Liver (tissue), 9 donors: ENCODE measurements around the gene MYLK2. TPM values are rescaled to one million over a fixed set of nuclear protein-coding genes. Genes with fewer than 3 reads are reported as not detected.

ENCODE experiments used
- DNase-seq: peaks from one replicate; pipeline ENCODE4 v3.0.0-alpha.2; 2017; ENCODE audit warnings: low spot score
- H3K27ac ChIP-seq, 2 donors: one replicate each; pipeline ENCODE4 v1.7.0; 2013; ENCODE audit warnings: inconsistent platforms in 2 of 2, low read length in 2 of 2, control low read depth in 1 of 2, low read depth in 1 of 2, mild to moderate bottlenecking in 1 of 2
- H3K27me3 ChIP-seq, 4 donors: one replicate each; pipeline versions ENCODE4 v1.6.1 to v1.7.0; 2013; ENCODE audit warnings: low read length in 3 of 4, inconsistent platforms in 1 of 4, mild to moderate bottlenecking in 1 of 4, moderate library complexity in 1 of 4; ENCODE audit not compliant: control insufficient read depth in 4 of 4, insufficient read depth in 4 of 4
- H3K36me3 ChIP-seq, 4 donors: one replicate each; pipeline versions ENCODE4 v1.6.1 to v1.7.0; 2013; ENCODE audit warnings: low read length in 3 of 4, mild to moderate bottlenecking in 3 of 4, low read depth in 1 of 4, moderate library complexity in 1 of 4; ENCODE audit not compliant: control insufficient read depth in 4 of 4, insufficient read depth in 3 of 4
- H3K4me1 ChIP-seq, 4 donors: one replicate each; pipeline versions ENCODE4 v1.6.1 to v1.7.0; 2013; ENCODE audit warnings: low read length in 3 of 4, mild to moderate bottlenecking in 3 of 4, moderate library complexity in 1 of 4; ENCODE audit not compliant: control insufficient read depth in 4 of 4, insufficient read depth in 4 of 4
- H3K4me3 ChIP-seq, 3 donors: one replicate each; pipeline versions ENCODE4 v1.6.1 to v1.7.0; 2013; ENCODE audit warnings: low read length in 3 of 3, control low read depth in 1 of 3, low read depth in 1 of 3, mild to moderate bottlenecking in 1 of 3
- H3K9ac ChIP-seq, 2 donors: one replicate each; pipeline ENCODE4 v1.7.0; 2013; ENCODE audit warnings: low read length in 2 of 2, mild to moderate bottlenecking in 2 of 2, moderate library complexity in 2 of 2, control low read depth in 1 of 2, low read depth in 1 of 2
- H3K9me3 ChIP-seq, 4 donors: one replicate each; pipeline versions ENCODE4 v1.6.1 to v1.7.0; 2013; ENCODE audit warnings: low read length in 3 of 4; ENCODE audit not compliant: control insufficient read depth in 4 of 4
- ATF3 ChIP-seq: IDR thresholded peaks from 2 replicates; pipeline ENCODE4 v1.6.1; 2016; ENCODE audit warnings: antibody characterized with exemption
- CTCF ChIP-seq: fragments of 150-350 bp; IDR thresholded peaks from 2 replicates; pipeline ENCODE4 v1.5.1; 2017; ENCODE audit warnings: improper control_type of control experiment, low read depth, low read length; ENCODE audit not compliant: missing input control
- EGR1 ChIP-seq, 2 donors: IDR thresholded peaks; 2 replicates each; pipeline ENCODE4 v1.6.1; 2016 to 2018; ENCODE audit warnings: antibody characterized with exemption in 2 of 2, low read depth in 2 of 2
- FOXA1 ChIP-seq: IDR thresholded peaks from 2 replicates; pipeline ENCODE4 v1.6.1; 2016; ENCODE audit warnings: antibody characterized with exemption
- FOXA2 ChIP-seq: IDR thresholded peaks from 2 replicates; pipeline ENCODE4 v1.6.1; 2016; ENCODE audit warnings: antibody characterized with exemption
- GABPA ChIP-seq, 2 donors: IDR thresholded peaks in 1 of 2; conservative IDR thresholded peaks in 1 of 2; 2 replicates each; pipeline ENCODE4 v1.6.1; 2016; ENCODE audit warnings: antibody characterized with exemption in 2 of 2, mild to moderate bottlenecking in 1 of 2, moderate library complexity in 1 of 2
- HNF4G ChIP-seq: IDR thresholded peaks from 2 replicates; pipeline ENCODE4 v1.6.1; 2016; ENCODE audit warnings: antibody characterized with exemption
- JUND ChIP-seq, 2 donors: IDR thresholded peaks; 2 replicates each; pipeline ENCODE4 v1.6.1; 2016; ENCODE audit warnings: antibody characterized with exemption in 2 of 2
- MAX ChIP-seq: IDR thresholded peaks from 2 replicates; pipeline ENCODE4 v1.6.1; 2016; ENCODE audit warnings: antibody characterized with exemption
- NR2F2 ChIP-seq: IDR thresholded peaks from 2 replicates; pipeline ENCODE4 v1.6.1; 2016; ENCODE audit warnings: antibody characterized with exemption
- RAD21 ChIP-seq, 2 donors: IDR thresholded peaks; 2 replicates each; pipeline ENCODE4 v1.6.1; 2016; ENCODE audit warnings: antibody characterized with exemption in 2 of 2, mild to moderate bottlenecking in 2 of 2
- SP1 ChIP-seq: IDR thresholded peaks from 2 replicates; pipeline ENCODE4 v1.6.1; 2018; ENCODE audit warnings: antibody characterized with exemption, mild to moderate bottlenecking
- TAF1 ChIP-seq: conservative IDR thresholded peaks from 2 replicates; pipeline ENCODE4 v1.6.1; 2016; ENCODE audit warnings: antibody characterized with exemption, mild to moderate bottlenecking
- YY1 ChIP-seq: IDR thresholded peaks from 2 replicates; pipeline ENCODE4 v1.6.1; 2016; ENCODE audit warnings: antibody characterized with exemption, mild to moderate bottlenecking
- WGBS: extraction: QIAGEN DNeasy Blood & Tissue Kit; methylation state at CpG from one replicate; pipeline ENCODE4 v1.1.7; 2013; 5-methylcytosine and 5-hydroxymethylcytosine counted together
- polyA plus RNA-seq, 2 donors: library from polyadenylated mRNA; stranded (reverse) in 1 of 2; unstranded in 1 of 2; fragments of 200-250 nt in 1 of 2; fragments of >200 nt in 1 of 2; fragmentation: Nextera tagmentation in 1 of 2; extraction: Ambion mirVana in 1 of 2; gene quantifications; one replicate each; pipeline versions ENCODE4 v1.2.1 to v1.2.3, GENCODE V29; 2013 to 2015
- total RNA-seq, 2 donors: library from RNA; depleted of rRNA; stranded (reverse); fragments of >200 nt; gene quantifications; one replicate each; pipeline ENCODE4 v1.2.3, GENCODE V29; 2014
- donor health status: healthy.
- donor health status: healthy.
- donor health status: healthy.
- donor health status: healthy.
- donor health status: healthy.

MYLK2 gene
- total and polyA plus RNA-seq, 4 donors = 0.08 to 0.19 TPM; not detected in 2

- no peak overlapping the region for H3K4me3 ChIP-seq
- no peak for DNase-seq
- no peak overlapping the region for H3K27ac ChIP-seq
- 66% methylated on average over 7 of the region's 7 CpGs for WGBS
- no peak for TF ChIP-seq ATF3
- TF ChIP-seq EGR1 (IDR thresholded peaks at IDR 0.05; ENCODE audit: low read depth in 2 of 2) = no peak
- no peak for TF ChIP-seq JUND (IDR thresholded peaks at IDR 0.05)
- TF ChIP-seq CTCF = no peak
- no peak for TF ChIP-seq GABPA (IDR thresholded peaks at IDR 0.05 in 1 of 2, conservative IDR thresholded peaks at IDR 0.05 in 1 of 2)
- no peak for TF ChIP-seq MAX
- no peak for TF ChIP-seq NR2F2
- TF ChIP-seq FOXA1 = no peak
- TF ChIP-seq FOXA2 = no peak
- TF ChIP-seq TAF1 = no peak
- peaks cover 0 to 7% (median 3%) of the 10 kb centered on the region in 4 donors for H3K27me3 ChIP-seq
- H3K9ac ChIP-seq = no peak overlapping the region
- no peaks in the 10 kb centered on the region for H3K9me3 ChIP-seq
- no peaks in the 10 kb centered on the region for H3K4me1 ChIP-seq
- H3K36me3 ChIP-seq = no peaks in the 10 kb centered on the region
Observed at GRCh38 chr20:31853481-31853880, 34.3 kb downstream of the MYLK2 start.

GRCh38 chr20:31856516-31856915, 37.4 kb downstream of the MYLK2 start:
- 59% methylated on average over 3 of the region's 3 CpGs for WGBS
- no peak overlapping the region for H3K9ac ChIP-seq
- TF ChIP-seq MAX = no peak
- TF ChIP-seq SP1 = no peak
- TF ChIP-seq YY1 = no peak
- no peak for TF ChIP-seq HNF4G
- no peak for TF ChIP-seq JUND (IDR thresholded peaks at IDR 0.05)
- no peaks in the 10 kb centered on the region for H3K9me3 ChIP-seq
- peaks cover 2 to 11% (median 6%) of the 10 kb centered on the region in 4 donors for H3K4me1 ChIP-seq
- peaks cover 0 to 5% (median 2%) of the 10 kb centered on the region in 4 donors for H3K27me3 ChIP-seq
- no peak for DNase-seq
- no peak overlapping the region for H3K27ac ChIP-seq
- no peaks in the 10 kb centered on the region for H3K36me3 ChIP-seq
- no peak overlapping the region for H3K4me3 ChIP-seq

- Histone ChIP-seq H3K9ac (no peak overlapping the region), H3K36me3 (no peaks in the 10 kb centered on the region), H3K9me3 (no peaks in the 10 kb centered on the region), H3K4me1 (peaks cover 2 to 16% (median 8%) of the 10 kb centered on the region in 4 donors), H3K4me3 (no peak overlapping the region), H3K27ac (no peak overlapping the region), H3K27me3 (peaks cover 0 to 5% (median 1%) of the 10 kb centered on the region in 4 donors)
- no peak for TF ChIP-seq GABPA (IDR thresholded peaks at IDR 0.05 in 1 of 2, conservative IDR thresholded peaks at IDR 0.05 in 1 of 2)
- TF ChIP-seq SP1 = no peak
- no peak for TF ChIP-seq MAX
- no peak for TF ChIP-seq RAD21 (IDR thresholded peaks at IDR 0.05)
- no peak for TF ChIP-seq ATF3
- 74% methylated on average over 15 of the region's 15 CpGs for WGBS
- DNase-seq = no peak
Observed at GRCh38 chr20:31857861-31858759, 39.0 kb downstream of the MYLK2 start.
